OCI-LY1 (cell line): Measurements from ENCODE around the gene WASF1.

ENCODE experiments used
- H2AFZ ChIP-seq: fragments of 200-600 bp; sonication (generic), shearing (Covaris generic); 2 replicates; pipeline ENCODE4 v1.6.0; 2014; ENCODE audit warnings: antibody characterized with exemption, mild to moderate bottlenecking, low read length
- H3F3A ChIP-seq: fragments of 200-600 bp; sonication (generic), shearing (Covaris generic); 2 replicates; pipeline ENCODE4 v1.6.0; 2014; ENCODE audit warnings: mild to moderate bottlenecking, antibody characterized with exemption, low read length, moderate library complexity; ENCODE audit not compliant: insufficient read depth
- H3K27ac ChIP-seq: fragments of 200-600 bp; sonication (generic); 2 replicates; pipeline ENCODE4 v1.5.1; 2014; ENCODE audit warnings: low read length, mixed run types, mild to moderate bottlenecking, low read depth; ENCODE audit not compliant: poor library complexity, severe bottlenecking
- H3K27me3 ChIP-seq: fragments of 200-600 bp; sonication (generic); 2 replicates; pipeline ENCODE4 v1.6.0; 2014; ENCODE audit warnings: antibody characterized with exemption, mild to moderate bottlenecking, low read length, moderate library complexity; ENCODE audit not compliant: insufficient read depth
- H3K36me3 ChIP-seq: fragments of 200-600 bp; sonication (generic); 2 replicates; pipeline ENCODE4 v1.6.1; 2014; ENCODE audit warnings: mild to moderate bottlenecking, antibody characterized with exemption, low read length, moderate library complexity, mixed read lengths; ENCODE audit not compliant: insufficient read depth
- H3K4me1 ChIP-seq: fragments of 200-600 bp; sonication (generic); 2 replicates; pipeline ENCODE4 v1.5.1; 2014; ENCODE audit warnings: mild to moderate bottlenecking, low read length, moderate library complexity; ENCODE audit not compliant: insufficient read depth, severe bottlenecking
- H3K4me2 ChIP-seq: fragments of 200-600 bp; sonication (generic), shearing (Covaris generic); 2 replicates; pipeline ENCODE4 v1.6.1; 2014; ENCODE audit warnings: low read length
- H3K4me3 ChIP-seq: fragments of 200-600 bp; sonication (generic); 2 replicates; pipeline ENCODE4 v1.5.1; 2014; ENCODE audit warnings: low read length, low read depth, mild to moderate bottlenecking, mixed read lengths; ENCODE audit not compliant: poor library complexity, severe bottlenecking
- H3K79me2 ChIP-seq: fragments of 200-600 bp; shearing (Covaris generic); 2 replicates; pipeline ENCODE4 v1.6.1; 2016; ENCODE audit warnings: mixed run types, low read length, mixed read lengths; ENCODE audit not compliant: insufficient read depth
- H3K9ac ChIP-seq: fragments of 200-600 bp; sonication (generic), shearing (Covaris generic); 2 replicates; pipeline ENCODE4 v1.6.1; 2014; ENCODE audit warnings: mild to moderate bottlenecking, low read length, mixed read lengths
- H3K9me2 ChIP-seq: fragments of 200-600 bp; sonication (generic), shearing (Covaris generic); 2 replicates; pipeline ENCODE4 v1.6.1; 2014; ENCODE audit warnings: low read depth, mild to moderate bottlenecking, low read length, mixed read lengths
- H3K9me3 ChIP-seq: fragments of 200-600 bp; shearing (Covaris generic); 2 replicates; pipeline ENCODE4 v1.6.1; 2014; ENCODE audit warnings: low read length, mixed read lengths
- H4K20me1 ChIP-seq: fragments of 200-600 bp; sonication (generic), shearing (Covaris generic); 2 replicates; pipeline ENCODE4 v1.6.0; 2016; ENCODE audit warnings: mild to moderate bottlenecking, low read length; ENCODE audit not compliant: insufficient read depth
- EZH2 ChIP-seq: fragments of 200-600 bp; sonication (generic), shearing (Covaris generic); IDR thresholded peaks from 2 replicates; pipeline ENCODE4 v1.8.0; 2017; ENCODE audit warnings: borderline replicate concordance, mixed run types, mild to moderate bottlenecking, antibody characterized with exemption, low read length, moderate library complexity, mixed read lengths
- TF ChIP-seq, protein P1 (sequence below): fragments of 200-600 bp; sonication (generic), shearing (Covaris generic); IDR thresholded peaks from 2 replicates; pipeline ENCODE4 v1.5.1; 2017; ENCODE audit warnings: mild to moderate bottlenecking, antibody characterized with exemption, low read length, moderate library complexity, mixed read lengths

The WASF1 gene

DNA sequence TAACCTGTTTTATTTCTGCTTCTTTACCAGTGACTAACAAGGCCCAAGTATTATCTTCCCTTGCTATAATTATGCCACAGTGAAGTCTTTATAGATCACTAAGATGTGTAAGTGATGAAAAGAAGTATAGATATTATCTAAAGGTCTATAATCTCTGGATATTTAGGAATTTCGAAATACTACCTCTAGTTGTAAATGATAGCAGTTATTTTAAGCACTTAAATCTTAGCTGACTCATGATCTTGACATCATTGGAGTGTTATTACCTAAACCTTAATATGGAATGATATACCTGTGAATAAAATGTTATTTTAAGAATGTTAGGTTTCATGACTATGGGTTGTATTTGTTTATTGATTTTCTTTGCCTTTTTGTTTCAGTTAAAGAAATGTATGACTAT is 32.3 kb upstream of the WASF1 start:
- H2AFZ ChIP-seq, result no peak overlapping the region
- no peaks in the 10 kb centered on the region for H3K9me3 ChIP-seq
- no peak overlapping the region for H3K9ac ChIP-seq
- peaks cover 77% of the 10 kb centered on the region for H3K36me3 ChIP-seq
- no peak overlapping the region for H3K4me3 ChIP-seq
- H3K9me2 ChIP-seq, result no peaks in the 10 kb centered on the region
- H3K4me2 ChIP-seq, result no peak overlapping the region
- H3K79me2 ChIP-seq, result no peaks in the 10 kb centered on the region
- no peaks in the 10 kb centered on the region for H3K4me1 ChIP-seq
- no peaks in the 10 kb centered on the region for H3F3A ChIP-seq
- no peak for TF ChIP-seq EZH2
- TF ChIP-seq, protein P1, sequence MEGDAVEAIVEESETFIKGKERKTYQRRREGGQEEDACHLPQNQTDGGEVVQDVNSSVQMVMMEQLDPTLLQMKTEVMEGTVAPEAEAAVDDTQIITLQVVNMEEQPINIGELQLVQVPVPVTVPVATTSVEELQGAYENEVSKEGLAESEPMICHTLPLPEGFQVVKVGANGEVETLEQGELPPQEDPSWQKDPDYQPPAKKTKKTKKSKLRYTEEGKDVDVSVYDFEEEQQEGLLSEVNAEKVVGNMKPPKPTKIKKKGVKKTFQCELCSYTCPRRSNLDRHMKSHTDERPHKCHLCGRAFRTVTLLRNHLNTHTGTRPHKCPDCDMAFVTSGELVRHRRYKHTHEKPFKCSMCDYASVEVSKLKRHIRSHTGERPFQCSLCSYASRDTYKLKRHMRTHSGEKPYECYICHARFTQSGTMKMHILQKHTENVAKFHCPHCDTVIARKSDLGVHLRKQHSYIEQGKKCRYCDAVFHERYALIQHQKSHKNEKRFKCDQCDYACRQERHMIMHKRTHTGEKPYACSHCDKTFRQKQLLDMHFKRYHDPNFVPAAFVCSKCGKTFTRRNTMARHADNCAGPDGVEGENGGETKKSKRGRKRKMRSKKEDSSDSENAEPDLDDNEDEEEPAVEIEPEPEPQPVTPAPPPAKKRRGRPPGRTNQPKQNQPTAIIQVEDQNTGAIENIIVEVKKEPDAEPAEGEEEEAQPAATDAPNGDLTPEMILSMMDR, result no peak
- no peaks in the 10 kb centered on the region for H4K20me1 ChIP-seq
- H3K27me3 ChIP-seq, result no peaks in the 10 kb centered on the region
- H3K27ac ChIP-seq, result no peak overlapping the region

DNA sequence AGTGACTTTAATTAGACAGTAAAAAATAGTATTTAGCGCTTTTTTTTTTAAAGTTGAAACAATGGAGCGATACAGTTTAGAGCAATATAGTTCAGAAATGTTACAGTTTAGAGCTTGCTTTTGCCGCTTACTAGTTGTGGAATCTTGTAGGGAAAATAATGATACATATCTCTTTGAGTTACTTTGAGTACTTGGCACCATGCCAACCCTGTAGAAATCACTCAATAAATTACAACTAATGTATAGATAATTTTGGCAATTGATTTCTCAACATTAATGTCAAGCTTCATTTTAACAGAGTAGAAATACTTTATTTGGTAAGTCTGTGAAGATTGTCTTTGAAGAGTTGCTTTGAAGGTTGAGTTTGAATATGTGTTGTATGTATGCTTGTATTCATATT is 28.2 kb upstream of the WASF1 start:
- Histone ChIP-seq H3K9me2 (no peaks in the 10 kb centered on the region), H2AFZ (no peak overlapping the region), H4K20me1 (no peaks in the 10 kb centered on the region), H3K79me2 (no peaks in the 10 kb centered on the region), H3F3A (no peaks in the 10 kb centered on the region), H3K9ac (no peak overlapping the region), H3K36me3 (peaks cover 39% of the 10 kb centered on the region), H3K4me1 (peaks cover 34% of the 10 kb centered on the region), H3K4me2 (no peak overlapping the region), H3K4me3 (no peak overlapping the region), H3K9me3 (no peaks in the 10 kb centered on the region), H3K27ac (no peak overlapping the region), H3K27me3 (no peaks in the 10 kb centered on the region)
- TF ChIP-seq, protein P1, result no peak
- no peak for TF ChIP-seq EZH2

DNA sequence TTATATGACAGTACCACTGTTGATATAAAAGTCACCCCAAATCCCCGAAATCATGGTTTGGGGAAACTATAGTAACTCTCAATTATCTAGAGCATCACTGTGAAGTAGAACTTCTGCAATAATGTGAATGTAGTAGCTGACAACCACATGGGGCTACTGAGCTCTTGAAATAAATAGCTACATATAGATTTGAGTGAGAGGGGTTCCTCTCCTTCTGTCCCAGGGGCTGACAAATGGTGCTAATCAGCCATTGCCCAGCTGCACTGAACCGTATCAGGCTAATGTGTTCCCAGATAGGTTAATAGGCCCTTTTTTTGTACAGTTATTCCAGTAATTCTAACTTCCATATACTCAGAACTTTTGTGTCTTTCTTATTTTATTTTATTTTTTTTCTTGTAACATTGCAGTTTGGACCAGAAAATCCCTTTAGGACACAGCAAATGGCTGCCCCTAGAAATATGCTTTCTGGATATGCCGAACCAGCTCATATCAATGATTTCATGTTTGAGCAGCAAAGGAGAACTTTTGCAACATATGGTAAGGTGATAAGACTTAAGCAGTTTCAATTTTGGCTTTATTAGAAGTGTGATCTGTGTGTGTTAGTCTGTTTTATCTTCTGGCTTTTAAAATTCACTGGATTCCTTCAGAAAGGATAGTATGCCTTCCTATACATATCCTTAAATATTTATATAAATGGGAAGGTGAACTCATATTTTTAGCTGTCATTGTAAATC is 21.8 kb upstream of the WASF1 start:
- Histone ChIP-seq H3K9me3 (no peaks in the 10 kb centered on the region), H4K20me1 (no peaks in the 10 kb centered on the region), H3K9me2 (no peaks in the 10 kb centered on the region), H3K27ac (no peak overlapping the region), H3K4me2 (no peak overlapping the region), H3K79me2 (peaks cover 24% of the 10 kb centered on the region), H3K9ac (no peak overlapping the region), H2AFZ (no peak overlapping the region), H3K4me3 (no peak overlapping the region), H3K36me3 (peaks cover 19% of the 10 kb centered on the region), H3F3A (no peaks in the 10 kb centered on the region), H3K4me1 (peaks cover 37% of the 10 kb centered on the region), H3K27me3 (no peaks in the 10 kb centered on the region)
- no peak for TF ChIP-seq EZH2
- TF ChIP-seq, protein P1, result no peak
